Parathyroid adenoma (tissue), 2 donors: ENCODE results near the gene MFSD12.

Experiments used
- H2AFZ ChIP-seq: fragments of 300-600 bp; sonication (generic); one replicate; pipeline ENCODE4 v1.7.0; 2017; ENCODE audit warnings: antibody characterized with exemption, mild to moderate bottlenecking
- H3K27ac ChIP-seq: fragments of 300-600 bp; sonication (generic); one replicate; pipeline ENCODE4 v1.7.0; 2017
- H3K27me3 ChIP-seq: fragments of 300-600 bp; sonication (generic); one replicate; pipeline ENCODE4 v1.7.0; 2017; ENCODE audit warnings: low read length; ENCODE audit not compliant: control insufficient read depth, insufficient read depth
- H3K36me3 ChIP-seq: fragments of 300-600 bp; sonication (generic); one replicate; pipeline ENCODE4 v1.7.0; 2017; ENCODE audit warnings: low read length; ENCODE audit not compliant: control insufficient read depth, insufficient read depth
- H3K4me1 ChIP-seq: fragments of 300-600 bp; sonication (generic); one replicate; pipeline ENCODE4 v1.7.0; 2017; ENCODE audit warnings: control low read depth
- H3K4me2 ChIP-seq: fragments of 300-600 bp; sonication (generic); one replicate; pipeline ENCODE4 v1.7.0; 2017; ENCODE audit warnings: low read length
- H3K4me3 ChIP-seq: fragments of 300-600 bp; sonication (generic); one replicate; pipeline ENCODE4 v1.7.0; 2017; ENCODE audit warnings: low read depth, low read length
- H3K79me2 ChIP-seq: fragments of 300-600 bp; sonication (generic); one replicate; pipeline ENCODE4 v1.7.0; 2017; ENCODE audit warnings: control low read depth
- H3K9ac ChIP-seq: fragments of 300-600 bp; sonication (generic); one replicate; pipeline ENCODE4 v1.7.0; 2017; ENCODE audit warnings: mild to moderate bottlenecking
- H3K9me3 ChIP-seq: fragments of 300-600 bp; sonication (generic); one replicate; pipeline ENCODE4 v1.7.0; 2017; ENCODE audit warnings: low read length; ENCODE audit not compliant: control insufficient read depth
- TF ChIP-seq, protein P1 (sequence below): fragments of 300-600 bp; sonication (generic); IDR thresholded peaks from one replicate; pipeline ENCODE4 v1.7.0; 2017; ENCODE audit warnings: antibody characterized with exemption, mild to moderate bottlenecking
- donor health status: primary hyperparathyroidism.

MFSD12 gene

GRCh38 chr19:3556978-3557460 lies 367 bp downstream of the MFSD12 start:
- no peaks in the 10 kb centered on the region for H3K9me3 ChIP-seq
- peak overlapping the region; percentile 15 for H3K9ac ChIP-seq
- TF ChIP-seq, protein P1, sequence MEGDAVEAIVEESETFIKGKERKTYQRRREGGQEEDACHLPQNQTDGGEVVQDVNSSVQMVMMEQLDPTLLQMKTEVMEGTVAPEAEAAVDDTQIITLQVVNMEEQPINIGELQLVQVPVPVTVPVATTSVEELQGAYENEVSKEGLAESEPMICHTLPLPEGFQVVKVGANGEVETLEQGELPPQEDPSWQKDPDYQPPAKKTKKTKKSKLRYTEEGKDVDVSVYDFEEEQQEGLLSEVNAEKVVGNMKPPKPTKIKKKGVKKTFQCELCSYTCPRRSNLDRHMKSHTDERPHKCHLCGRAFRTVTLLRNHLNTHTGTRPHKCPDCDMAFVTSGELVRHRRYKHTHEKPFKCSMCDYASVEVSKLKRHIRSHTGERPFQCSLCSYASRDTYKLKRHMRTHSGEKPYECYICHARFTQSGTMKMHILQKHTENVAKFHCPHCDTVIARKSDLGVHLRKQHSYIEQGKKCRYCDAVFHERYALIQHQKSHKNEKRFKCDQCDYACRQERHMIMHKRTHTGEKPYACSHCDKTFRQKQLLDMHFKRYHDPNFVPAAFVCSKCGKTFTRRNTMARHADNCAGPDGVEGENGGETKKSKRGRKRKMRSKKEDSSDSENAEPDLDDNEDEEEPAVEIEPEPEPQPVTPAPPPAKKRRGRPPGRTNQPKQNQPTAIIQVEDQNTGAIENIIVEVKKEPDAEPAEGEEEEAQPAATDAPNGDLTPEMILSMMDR: peak; percentile 26
- H2AFZ ChIP-seq: peak overlapping the region; percentile 69
- peak overlapping the region; percentile 87 for H3K4me3 ChIP-seq
- peak overlapping the region; percentile 71 for H3K4me2 ChIP-seq
- no peak overlapping the region for H3K27ac ChIP-seq
- no peaks in the 10 kb centered on the region for H3K36me3 ChIP-seq
- H3K27me3 ChIP-seq: no peaks in the 10 kb centered on the region
- peaks cover 6% of the 10 kb centered on the region for H3K4me1 ChIP-seq
- peaks cover 7% of the 10 kb centered on the region for H3K79me2 ChIP-seq

GRCh38 chr19:3556423-3556977 lies 886 bp downstream of the MFSD12 start:
- Histone ChIP-seq H3K4me2 (peak overlapping the region; percentile 71), H2AFZ (peak overlapping the region; percentile 69), H3K4me3 (peak overlapping the region; percentile 87), H3K36me3 (no peaks in the 10 kb centered on the region), H3K79me2 (peaks cover 7% of the 10 kb centered on the region), H3K9me3 (no peaks in the 10 kb centered on the region), H3K9ac (peak overlapping the region; percentile 15), H3K27me3 (no peaks in the 10 kb centered on the region), H3K4me1 (peaks cover 6% of the 10 kb centered on the region), H3K27ac (no peak overlapping the region)
- TF ChIP-seq, protein P1: no peak

GRCh38 chr19:3555653-3556422 lies 1.5 kb downstream of the MFSD12 start:
- H3K9me3 ChIP-seq: no peaks in the 10 kb centered on the region
- H3K9ac ChIP-seq: no peak overlapping the region
- peak overlapping the region; percentile 71 for H3K4me2 ChIP-seq
- TF ChIP-seq, protein P1: no peak
- H3K27me3 ChIP-seq: no peaks in the 10 kb centered on the region
- peaks cover 7% of the 10 kb centered on the region for H3K79me2 ChIP-seq
- no peaks in the 10 kb centered on the region for H3K36me3 ChIP-seq
- no peak overlapping the region for H2AFZ ChIP-seq
- peaks cover 6% of the 10 kb centered on the region for H3K4me1 ChIP-seq
- peak overlapping the region; percentile 87 for H3K4me3 ChIP-seq
- no peak overlapping the region for H3K27ac ChIP-seq

DNA sequence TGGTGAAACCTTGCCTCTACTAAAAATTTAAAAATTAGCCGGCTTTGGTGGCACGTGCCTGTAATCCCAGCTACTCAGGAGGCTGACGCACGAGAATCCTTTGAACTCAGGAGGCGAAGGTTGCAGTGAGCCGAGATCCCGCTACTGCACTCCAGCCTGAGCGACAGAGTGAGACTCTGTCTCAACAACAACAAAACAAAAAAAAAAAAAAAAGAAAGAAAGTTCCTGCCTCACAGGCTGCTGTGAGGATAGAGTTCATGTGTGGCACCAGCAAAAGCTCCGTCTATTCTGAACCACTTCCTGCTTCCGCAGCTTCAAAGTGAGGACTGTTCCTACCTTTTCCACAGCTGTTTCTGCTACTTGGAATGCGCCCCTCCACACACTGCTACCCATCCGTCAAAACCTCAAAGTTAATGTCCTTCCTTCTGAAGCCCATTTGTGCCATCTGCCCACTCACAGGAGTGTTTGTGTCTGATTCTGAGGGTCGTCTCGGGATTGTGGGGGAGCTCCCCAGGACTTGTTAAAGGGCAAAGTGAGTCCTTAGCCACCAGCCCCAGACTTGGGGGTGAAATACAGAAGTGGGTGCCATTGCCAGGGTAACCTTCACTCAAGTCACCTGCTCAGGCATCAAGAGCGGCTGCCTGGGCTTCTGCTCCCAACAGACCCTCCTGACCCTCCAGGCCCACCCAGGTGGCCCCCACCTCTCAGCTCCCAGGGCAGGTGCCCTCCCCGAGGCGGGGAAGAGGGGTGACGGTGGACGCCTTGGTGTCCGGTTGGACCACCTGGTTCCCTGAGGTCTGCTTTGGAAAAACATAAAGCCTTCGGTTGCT lies 2.9 kb downstream of the MFSD12 start:
- no peak overlapping the region for H2AFZ ChIP-seq
- peaks cover 7% of the 10 kb centered on the region for H3K79me2 ChIP-seq
- H3K4me1 ChIP-seq: peaks cover 6% of the 10 kb centered on the region
- no peak overlapping the region for H3K9ac ChIP-seq
- H3K4me2 ChIP-seq: no peak overlapping the region
- no peaks in the 10 kb centered on the region for H3K9me3 ChIP-seq
- H3K4me3 ChIP-seq: no peak overlapping the region
- TF ChIP-seq, protein P1: no peak
- H3K36me3 ChIP-seq: no peaks in the 10 kb centered on the region
- H3K27ac ChIP-seq: no peak overlapping the region
- H3K27me3 ChIP-seq: no peaks in the 10 kb centered on the region
